H9 (cell line): ENCODE data around the gene ASPM. TPM values are rescaled to one million over a fixed set of nuclear protein-coding genes. Genes with fewer than 3 reads are reported as not detected.

Source experiments
- DNase-seq: peaks from one replicate; pipeline ENCODE4 v3.0.0-alpha.2; 2017
- H2AFZ ChIP-seq: one replicate; pipeline ENCODE4 v1.6.1; 2013; ENCODE audit warnings: mild to moderate bottlenecking, low read length, control low read depth, moderate library complexity
- H2AK5ac ChIP-seq: 2 replicates; pipeline ENCODE4 v1.6.1; 2013; ENCODE audit warnings: low read length, control low read depth, mixed read lengths; ENCODE audit not compliant: insufficient read length
- H2BK120ac ChIP-seq: one replicate; pipeline ENCODE4 v1.6.1; 2013; ENCODE audit warnings: low read depth, mild to moderate bottlenecking, low read length, control low read depth, inconsistent platforms; ENCODE audit not compliant: poor library complexity, severe bottlenecking
- H2BK12ac ChIP-seq: 2 replicates; pipeline ENCODE4 v1.6.1; 2013; ENCODE audit warnings: low read length, control low read depth, mixed read lengths, low read depth; ENCODE audit not compliant: insufficient read length
- H2BK15ac ChIP-seq: 2 replicates; pipeline ENCODE4 v1.6.1; 2013; ENCODE audit warnings: low read depth, low read length, control low read depth
- H2BK20ac ChIP-seq: one replicate; pipeline ENCODE4 v1.6.1; 2013; ENCODE audit warnings: low read depth, mild to moderate bottlenecking, low read length, control low read depth, inconsistent platforms; ENCODE audit not compliant: poor library complexity, severe bottlenecking
- H2BK5ac ChIP-seq: 2 replicates; pipeline ENCODE4 v1.6.1; 2013; ENCODE audit warnings: low read length, control low read depth, mixed read lengths; ENCODE audit not compliant: insufficient read length
- H3K14ac ChIP-seq: 2 replicates; pipeline ENCODE4 v1.6.1; 2013; ENCODE audit warnings: low read length, control low read depth; ENCODE audit not compliant: insufficient read depth
- H3K18ac ChIP-seq: 2 replicates; pipeline ENCODE4 v1.6.1; 2013; ENCODE audit warnings: low read depth, mild to moderate bottlenecking, mixed read lengths, low read length, control low read depth; ENCODE audit not compliant: insufficient read length
- H3K23ac ChIP-seq: 2 replicates; pipeline ENCODE4 v1.6.1; 2013; ENCODE audit warnings: low read length, control low read depth, mixed read lengths, low read depth; ENCODE audit not compliant: insufficient read length
- H3K23me2 ChIP-seq: 2 replicates; pipeline ENCODE4 v1.6.1; 2013; ENCODE audit warnings: low read depth, mild to moderate bottlenecking, mixed read lengths, low read length, control low read depth; ENCODE audit not compliant: insufficient read length, poor library complexity, severe bottlenecking
- H3K27ac ChIP-seq: 2 replicates; pipeline ENCODE4 v1.5.1; 2013; ENCODE audit warnings: low read length, control low read depth, mixed read lengths, low read depth; ENCODE audit not compliant: insufficient read length
- H3K27me3 ChIP-seq: 2 replicates; pipeline ENCODE4 v1.6.1; 2013; ENCODE audit warnings: low read length, control low read depth, inconsistent platforms; ENCODE audit not compliant: insufficient read depth
- H3K4ac ChIP-seq: 2 replicates; pipeline ENCODE4 v1.6.1; 2013; ENCODE audit warnings: low read depth, mild to moderate bottlenecking, control low read depth, inconsistent platforms, low read length, moderate library complexity
- H3K4me1 ChIP-seq: 2 replicates; pipeline ENCODE4 v1.6.1; 2013; ENCODE audit warnings: low read length, control low read depth, inconsistent platforms; ENCODE audit not compliant: insufficient read depth
- H3K4me2 ChIP-seq: 2 replicates; pipeline ENCODE4 v1.6.1; 2013; ENCODE audit warnings: low read length, control low read depth, mixed read lengths; ENCODE audit not compliant: insufficient read length, insufficient read depth
- H3K56ac ChIP-seq: 2 replicates; pipeline ENCODE4 v1.6.1; 2013; ENCODE audit warnings: low read depth, mild to moderate bottlenecking, mixed read lengths, low read length, control low read depth; ENCODE audit not compliant: insufficient read length
- H3K79me1 ChIP-seq: 2 replicates; pipeline ENCODE4 v1.6.1; 2013; ENCODE audit warnings: low read depth, mild to moderate bottlenecking, moderate library complexity, low read length, control low read depth, inconsistent platforms; ENCODE audit not compliant: insufficient read depth, poor library complexity, severe bottlenecking
- H3K79me2 ChIP-seq: 2 replicates; pipeline ENCODE4 v1.6.1; 2013; ENCODE audit warnings: low read length, control low read depth, inconsistent platforms; ENCODE audit not compliant: insufficient read depth
- H3K9ac ChIP-seq: 2 replicates; pipeline ENCODE4 v1.6.1; 2013; ENCODE audit warnings: low read length, control low read depth, mixed read lengths; ENCODE audit not compliant: insufficient read length; ENCODE audit errors: extremely low read depth
- H3K9me3 ChIP-seq: one replicate; pipeline ENCODE4 v1.6.1; 2013; ENCODE audit warnings: low read depth, low read length, inconsistent platforms; ENCODE audit not compliant: control insufficient read depth
- H3T11ph ChIP-seq: one replicate; pipeline ENCODE4 v1.6.1; 2013; ENCODE audit warnings: mild to moderate bottlenecking, low read length, control low read depth, inconsistent platforms
- H4K20me1 ChIP-seq: one replicate; pipeline ENCODE4 v1.6.1; 2013; ENCODE audit not compliant: control insufficient read depth, insufficient read length, insufficient read depth
- H4K5ac ChIP-seq: 2 replicates; pipeline ENCODE4 v1.6.1; 2013; ENCODE audit warnings: low read depth, mild to moderate bottlenecking, mixed read lengths, low read length, control low read depth; ENCODE audit not compliant: insufficient read length
- H4K8ac ChIP-seq: replicated peaks from 2 replicates; pipeline ENCODE4 v1.6.1; 2013; ENCODE audit warnings: low read length, control low read depth, mixed read lengths, low read depth; ENCODE audit not compliant: insufficient read length
- H4K91ac ChIP-seq: 2 replicates; pipeline ENCODE4 v1.6.1; 2013; ENCODE audit warnings: low read depth, mild to moderate bottlenecking, moderate library complexity, mixed read lengths, low read length, control low read depth; ENCODE audit not compliant: insufficient read length
- H3K27ac Mint-ChIP-seq, 3 experiments: 2 replicates in 2 of 3; 3 replicates in 1 of 3; pipeline ENCODE4 v1.8.0; 2020 to 2021; ENCODE audit warnings: mixed read lengths in 3 of 3, mild to moderate bottlenecking in 1 of 3, moderate library complexity in 1 of 3
- H3K27me3 Mint-ChIP-seq: 2 replicates; pipeline ENCODE4 v1.8.0; 2021; ENCODE audit warnings: low read depth, mild to moderate bottlenecking, moderate library complexity, mixed read lengths
- H3K36me3 Mint-ChIP-seq, 3 experiments: 2 replicates in 2 of 3; 3 replicates in 1 of 3; pipeline ENCODE4 v1.8.0; 2020 to 2021; ENCODE audit warnings: low read depth in 3 of 3, mixed read lengths in 3 of 3; ENCODE audit not compliant: insufficient read depth in 1 of 3
- H3K4me1 Mint-ChIP-seq, 2 experiments: 2 replicates each; pipeline ENCODE4 v1.8.0; 2020; ENCODE audit warnings: mixed read lengths in 2 of 2
- H3K4me3 Mint-ChIP-seq, 2 experiments: 2 replicates in 1 of 2; 3 replicates in 1 of 2; pipeline ENCODE4 v1.8.0; 2020 to 2021; ENCODE audit warnings: mild to moderate bottlenecking in 2 of 2, mixed read lengths in 2 of 2, moderate library complexity in 1 of 2
- H3K9me3 Mint-ChIP-seq, 2 experiments: 2 replicates in 1 of 2; 3 replicates in 1 of 2; pipeline ENCODE4 v1.8.0; 2020; ENCODE audit warnings: mild to moderate bottlenecking in 2 of 2, mixed read lengths in 2 of 2, moderate library complexity in 1 of 2
- total RNA-seq: library from RNA; stranded (reverse); gene quantifications from 2 replicates; pipeline ENCODE4 v1.2.1, GENCODE V29; 2021
- TF ChIP-seq, protein P1 (sequence below): fragments of 200-600 bp; sonication (generic); conservative IDR thresholded peaks from 3 replicates; pipeline ENCODE4 v1.8.0; 2021; ENCODE audit warnings: antibody characterized with exemption, mild to moderate bottlenecking

The ASPM gene
- total RNA-seq, 1 experiment from 2014 or later, result 34.9 TPM

GRCh38 chr1:197049100-197049499 lies 97.4 kb downstream of the ASPM start:
- Histone ChIP-seq H4K91ac (no peak overlapping the region), H4K8ac (no peak overlapping the region), H4K5ac (no peak overlapping the region), H3K4ac (no peak overlapping the region), H3K23me2 (no peaks in the 10 kb centered on the region), H3K4me2 (no peak overlapping the region), H3K79me1 (no peaks in the 10 kb centered on the region), H2BK5ac (no peak overlapping the region), H3K18ac (no peak overlapping the region), H3K9me3 (no peaks in the 10 kb centered on the region), H3T11ph (no peak overlapping the region), H3K9ac (no peak overlapping the region), H3K27me3 (no peaks in the 10 kb centered on the region), H2AK5ac (no peak overlapping the region), H3K56ac (no peak overlapping the region), H2AFZ (no peak overlapping the region), H4K20me1 (no peaks in the 10 kb centered on the region), H2BK120ac (no peak overlapping the region), H3K14ac (no peak overlapping the region), H3K79me2 (no peaks in the 10 kb centered on the region), H3K27ac (no peak overlapping the region), H3K4me1 (no peaks in the 10 kb centered on the region), H2BK15ac (no peak overlapping the region), H2BK20ac (no peak overlapping the region), H3K23ac (no peak overlapping the region), H2BK12ac (no peak overlapping the region)
- no peaks in the 10 kb centered on the region for H3K36me3 Mint-ChIP-seq
- no peak for DNase-seq
- TF ChIP-seq, protein P1, sequence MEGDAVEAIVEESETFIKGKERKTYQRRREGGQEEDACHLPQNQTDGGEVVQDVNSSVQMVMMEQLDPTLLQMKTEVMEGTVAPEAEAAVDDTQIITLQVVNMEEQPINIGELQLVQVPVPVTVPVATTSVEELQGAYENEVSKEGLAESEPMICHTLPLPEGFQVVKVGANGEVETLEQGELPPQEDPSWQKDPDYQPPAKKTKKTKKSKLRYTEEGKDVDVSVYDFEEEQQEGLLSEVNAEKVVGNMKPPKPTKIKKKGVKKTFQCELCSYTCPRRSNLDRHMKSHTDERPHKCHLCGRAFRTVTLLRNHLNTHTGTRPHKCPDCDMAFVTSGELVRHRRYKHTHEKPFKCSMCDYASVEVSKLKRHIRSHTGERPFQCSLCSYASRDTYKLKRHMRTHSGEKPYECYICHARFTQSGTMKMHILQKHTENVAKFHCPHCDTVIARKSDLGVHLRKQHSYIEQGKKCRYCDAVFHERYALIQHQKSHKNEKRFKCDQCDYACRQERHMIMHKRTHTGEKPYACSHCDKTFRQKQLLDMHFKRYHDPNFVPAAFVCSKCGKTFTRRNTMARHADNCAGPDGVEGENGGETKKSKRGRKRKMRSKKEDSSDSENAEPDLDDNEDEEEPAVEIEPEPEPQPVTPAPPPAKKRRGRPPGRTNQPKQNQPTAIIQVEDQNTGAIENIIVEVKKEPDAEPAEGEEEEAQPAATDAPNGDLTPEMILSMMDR, result no peak
- H3K9me3 Mint-ChIP-seq, result peaks cover 0 to 3% of the 10 kb centered on the region in 2 experiments; a peak in 2 of 5 replicates
- H3K4me1 Mint-ChIP-seq, result no peaks in the 10 kb centered on the region
- H3K27me3 Mint-ChIP-seq, result peaks cover 2% of the 10 kb centered on the region
- H3K27ac Mint-ChIP-seq, result no peak overlapping the region
- H3K4me3 Mint-ChIP-seq, result no peak overlapping the region
